Uterus (tissue), 2 donors: ENCODE data around the gene HECTD3.

Experiments
- CTCF ChIP-seq, 4 experiments: fragments of 200-600 bp in 2 of 4; fragments of 450-650 bp in 2 of 4; sonication (generic) in 2 of 4; IDR thresholded peaks; one replicate each; pipeline ENCODE4 v1.5.1; 2016 to 2019; ENCODE audit warnings: antibody characterized with exemption in 4 of 4, mild to moderate bottlenecking in 2 of 4, moderate library complexity in 1 of 4
- POLR2A ChIP-seq, 2 donors: fragments of 450-650 bp; IDR thresholded peaks; one replicate each; pipeline ENCODE4 v1.6.1; 2016; ENCODE audit warnings: antibody characterized with exemption in 2 of 2, mild to moderate bottlenecking in 1 of 2, moderate library complexity in 1 of 2

- no peak for TF ChIP-seq CTCF (IDR thresholded peaks at IDR 0.05)
- no peak for TF ChIP-seq POLR2A (IDR thresholded peaks at IDR 0.05)
These were observed 24.6 kb upstream of the HECTD3 start for GRCh38 chr1:45035631-45036301.
